Measurements from ENCODE around the gene BCAS1.

Gene BCAS1

DNA sequence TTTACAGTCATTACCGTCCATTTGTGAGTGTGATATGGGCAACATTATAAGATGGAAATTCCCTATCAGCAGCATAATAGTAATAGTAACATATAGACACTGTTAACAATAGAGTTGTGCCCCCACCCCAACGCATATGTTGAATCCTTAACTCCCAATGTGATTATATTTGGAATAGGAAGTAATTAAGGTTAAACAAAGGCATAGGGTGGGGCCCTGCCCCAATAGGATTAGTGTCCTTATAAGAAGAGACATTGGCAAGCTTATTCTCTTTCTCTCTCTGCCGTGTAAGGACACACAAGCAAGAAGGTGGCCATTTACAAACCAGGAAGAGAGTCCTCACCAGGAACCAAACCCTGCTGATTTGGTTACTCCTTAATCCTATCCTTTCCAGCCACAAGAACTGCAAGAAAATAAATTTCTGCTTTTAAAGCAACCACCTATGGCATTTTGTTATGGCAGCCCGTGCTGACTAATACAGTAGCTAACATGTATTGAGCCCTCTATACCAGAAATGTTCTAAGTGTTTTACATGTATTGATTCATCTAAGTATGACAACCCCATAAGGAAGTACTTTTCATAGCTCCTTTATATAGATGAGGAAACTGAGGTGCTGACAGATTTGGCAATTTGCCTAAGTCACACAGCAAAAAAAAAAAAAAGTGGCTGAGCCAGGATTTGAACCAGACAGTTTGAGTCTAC, 114.2 kb downstream of the BCAS1 start:
- no peak for DNase-seq

DNA sequence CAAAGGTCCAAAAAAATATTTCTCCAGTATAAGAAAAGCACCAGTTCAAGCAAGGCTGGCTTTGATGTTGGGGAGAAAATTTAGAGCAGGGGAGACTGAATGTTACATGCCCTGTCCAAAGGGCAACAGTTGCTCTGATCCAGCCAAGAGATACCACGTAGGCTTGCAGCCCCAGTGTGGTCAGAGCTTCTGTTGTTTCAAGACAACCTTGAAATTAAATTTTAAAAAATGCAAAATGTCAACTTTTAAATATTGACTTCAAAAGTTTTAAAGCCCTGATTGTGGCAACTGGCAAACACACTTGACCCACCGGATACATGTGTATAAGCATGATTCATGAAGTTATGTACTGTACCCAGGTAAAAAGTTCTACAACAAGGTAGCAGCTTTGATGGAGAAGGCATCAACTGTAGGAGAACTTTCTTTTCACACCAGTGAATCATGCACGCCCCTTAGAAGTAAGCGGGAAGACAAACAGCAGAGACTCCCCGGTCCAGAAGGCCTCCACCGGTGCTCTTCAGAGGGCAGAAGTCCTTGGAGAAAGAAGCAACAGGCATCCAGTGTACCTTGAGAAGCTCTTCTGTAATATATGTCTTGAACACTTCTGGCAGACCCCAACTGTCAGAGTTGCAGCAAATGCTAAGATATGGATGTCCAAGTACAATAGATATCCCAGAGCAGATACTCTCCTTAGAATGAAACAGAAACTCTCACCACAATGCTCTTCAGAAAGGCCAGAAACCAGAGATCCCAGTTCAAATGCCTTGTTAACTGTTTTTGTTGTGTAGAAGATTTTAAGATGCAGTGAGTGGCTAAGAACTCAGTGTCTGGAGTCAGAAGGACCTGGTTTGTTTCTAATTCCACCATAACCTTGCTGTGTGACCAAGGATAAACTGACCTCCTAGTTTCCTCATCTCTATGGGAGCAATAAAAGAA, 115.4 kb downstream of the BCAS1 start:
- DNase-seq, result no peak

DNA sequence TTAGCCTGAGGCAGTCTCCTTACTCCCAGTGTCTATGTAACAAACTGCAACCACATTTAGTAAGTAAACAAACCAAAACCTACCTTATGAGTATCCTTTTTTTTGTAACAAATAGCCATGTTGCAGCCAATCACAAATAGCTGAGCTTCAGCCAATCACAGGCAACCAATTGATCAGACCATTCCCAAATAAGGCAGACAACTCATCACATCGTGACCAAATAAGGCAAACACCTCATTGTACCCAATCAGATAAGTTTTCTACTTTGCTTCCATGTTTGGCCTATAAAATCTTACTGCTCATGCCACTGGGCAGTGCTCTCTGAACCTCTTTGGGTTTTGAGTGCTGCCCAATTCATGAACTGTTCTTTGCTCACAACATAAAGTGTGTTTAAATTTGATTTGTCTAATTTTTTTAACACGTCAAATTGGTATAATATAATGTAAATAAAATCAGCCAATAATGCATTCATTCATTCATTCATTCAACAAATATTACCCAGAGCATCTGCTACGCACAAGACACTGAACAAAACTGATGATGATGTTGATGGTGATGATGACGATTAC, 117.8 kb downstream of the BCAS1 start:
- no peak for DNase-seq

DNA sequence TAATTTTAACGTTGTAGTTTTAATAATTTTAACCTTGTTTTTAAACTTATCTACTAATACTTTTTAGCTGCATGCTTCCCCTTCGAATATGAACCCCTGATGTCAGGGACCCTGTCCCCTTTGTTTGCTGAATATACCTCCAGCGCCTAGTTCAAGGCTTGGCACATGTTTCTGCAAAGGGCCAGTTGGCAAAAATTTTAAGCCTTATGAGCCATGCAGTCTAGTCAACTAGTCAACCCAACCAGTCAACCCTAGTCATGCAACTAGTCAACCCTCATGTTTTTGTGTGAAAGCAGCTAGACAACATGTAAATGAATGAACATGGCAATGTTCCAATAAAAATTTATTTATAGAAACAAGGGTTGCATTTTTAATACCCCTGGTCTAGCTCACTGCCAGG, 119.8 kb downstream of the BCAS1 start:
- no peak for DNase-seq

DNA sequence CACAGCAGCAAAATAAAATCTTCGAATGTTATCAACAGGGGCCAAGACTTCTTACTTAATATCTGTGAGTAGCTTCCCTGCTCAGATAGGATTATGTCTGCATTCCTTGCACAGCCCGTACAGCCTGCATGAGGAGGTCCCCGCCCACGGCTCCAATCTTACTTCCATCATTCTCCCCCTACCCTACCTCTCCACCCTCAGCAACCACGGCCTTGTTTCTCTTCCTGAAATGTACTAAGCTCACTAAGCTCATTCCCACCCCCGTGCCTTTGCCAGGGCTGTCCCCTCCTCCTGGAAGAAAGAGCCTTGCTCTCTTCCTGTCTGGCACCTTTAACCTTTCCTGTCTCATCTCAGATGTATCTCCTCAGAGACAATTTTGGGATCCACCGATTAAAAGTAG, 120.4 kb downstream of the BCAS1 start:
- no peak for DNase-seq

DNA sequence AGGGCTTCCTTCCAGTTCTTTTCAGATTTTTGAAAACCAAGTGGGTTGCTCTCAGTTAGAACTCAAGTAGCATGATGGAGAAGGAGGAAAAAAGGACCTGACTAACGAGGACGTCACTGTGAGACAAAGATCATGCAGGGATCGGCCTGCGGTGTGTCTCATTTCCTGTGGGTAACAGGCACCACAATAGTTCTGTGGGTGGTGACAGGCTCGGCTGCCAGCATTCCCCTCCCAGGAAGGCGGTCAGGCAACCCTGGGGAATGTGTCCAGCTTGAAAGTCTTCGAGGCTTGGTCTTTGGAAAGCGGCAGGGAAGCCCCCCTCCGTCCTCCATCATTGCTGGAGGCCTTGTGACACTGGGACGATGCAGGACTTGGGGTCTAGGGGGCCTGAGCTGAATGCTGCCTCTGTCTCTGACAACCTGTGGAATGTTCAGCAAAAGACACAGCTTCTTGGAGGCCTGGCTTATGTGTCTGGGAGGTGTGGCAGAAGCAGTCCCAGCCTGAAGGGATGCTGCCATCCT, 121.0 kb downstream of the BCAS1 start:
- DNase-seq, result no peak

DNA sequence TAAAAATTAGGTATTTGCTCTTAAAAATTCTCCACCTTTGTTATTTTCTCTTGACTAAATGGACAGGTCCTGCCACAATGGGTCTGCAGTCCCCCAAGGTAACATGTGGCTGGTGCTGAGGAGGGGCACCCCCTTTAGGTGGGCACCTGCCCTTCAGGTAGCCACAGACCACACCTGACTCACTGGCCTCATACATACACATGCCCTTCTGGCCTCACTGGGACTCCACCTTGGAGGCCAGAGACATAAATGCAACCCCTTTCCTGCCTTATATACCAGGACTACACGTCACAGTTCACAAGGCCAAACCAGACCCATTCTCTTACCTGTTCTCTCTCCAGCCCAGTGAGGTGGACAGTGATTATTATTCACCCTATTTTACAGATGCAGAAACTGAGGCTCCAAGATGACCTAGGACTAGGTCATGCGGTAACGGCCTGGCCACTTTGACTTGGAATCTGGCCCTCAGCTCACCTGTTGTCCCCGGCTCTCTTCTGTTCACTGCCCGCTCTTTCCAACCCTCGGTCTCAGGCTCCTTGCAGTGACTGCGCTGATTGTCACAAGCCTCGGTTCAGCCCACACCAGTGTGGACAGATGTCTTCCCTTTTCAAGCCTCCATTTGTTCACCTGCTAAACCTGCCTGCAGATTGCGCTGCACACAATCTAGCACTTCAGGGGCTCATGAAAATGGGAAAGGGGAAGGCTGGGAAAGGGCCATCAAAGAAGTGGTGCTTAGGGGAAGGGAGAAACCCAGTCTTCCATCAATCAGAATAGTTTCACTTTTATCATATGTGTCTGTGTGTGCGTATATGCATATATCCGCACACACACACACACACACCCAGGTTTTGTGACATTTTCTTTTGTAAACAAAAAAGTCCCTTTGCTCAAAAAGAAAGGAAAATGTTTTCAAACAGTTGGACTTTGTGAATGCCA, 121.7 kb downstream of the BCAS1 start:
- DNase-seq, result no peak

DNA sequence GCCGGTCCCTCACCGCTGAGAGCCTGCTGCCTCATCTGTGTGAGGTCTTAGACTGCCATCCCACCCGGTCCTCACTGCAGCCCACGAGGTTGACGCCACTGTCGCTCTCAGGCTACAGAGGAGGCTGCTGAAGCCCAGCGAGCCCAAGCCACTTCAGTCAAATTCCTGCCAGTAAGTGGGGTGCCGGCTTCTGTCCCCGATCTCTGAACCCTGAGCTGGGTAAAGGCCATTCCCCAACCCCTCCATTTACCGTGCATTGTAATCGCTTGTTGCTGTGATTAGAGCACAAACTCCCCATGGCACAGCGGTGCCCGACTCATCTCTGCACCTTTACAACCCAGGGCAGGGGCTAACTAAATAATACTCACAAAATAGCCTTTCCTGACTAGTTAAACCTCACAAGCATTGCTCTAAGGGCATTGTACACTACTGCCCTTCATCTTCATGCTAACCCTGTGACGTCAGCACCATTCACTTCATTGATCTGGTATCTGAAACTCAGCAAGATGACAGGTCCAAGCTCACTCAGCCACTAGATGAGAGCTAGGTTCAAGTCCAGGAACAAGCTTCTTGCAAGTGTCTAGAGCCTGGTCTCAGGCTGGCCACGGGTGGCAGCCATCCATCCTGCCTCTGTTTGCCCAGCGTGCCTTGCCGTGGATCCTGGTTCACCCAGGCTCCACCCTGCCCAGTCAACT, 122.7 kb downstream of the BCAS1 start:
- DNase-seq, result no peak

DNA sequence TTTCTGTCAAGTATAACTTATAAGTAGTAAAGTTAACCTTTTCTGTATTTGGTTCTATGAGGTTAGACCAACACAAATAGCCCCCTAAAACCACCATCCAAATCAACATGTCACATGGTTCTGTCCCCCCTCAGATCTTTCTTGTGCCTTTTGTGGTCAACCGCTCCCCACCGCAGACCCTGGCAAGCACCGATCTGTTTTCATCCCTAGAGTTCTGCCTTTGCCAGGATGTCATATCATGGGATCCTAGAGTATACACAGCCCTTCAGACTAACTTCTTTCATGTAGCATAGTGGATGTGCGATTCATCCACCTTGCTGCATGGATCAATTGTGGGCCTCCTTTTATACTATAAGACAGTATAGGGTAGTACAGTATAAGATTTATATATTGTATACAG, 124.3 kb downstream of the BCAS1 start:
- no peak for DNase-seq

DNA sequence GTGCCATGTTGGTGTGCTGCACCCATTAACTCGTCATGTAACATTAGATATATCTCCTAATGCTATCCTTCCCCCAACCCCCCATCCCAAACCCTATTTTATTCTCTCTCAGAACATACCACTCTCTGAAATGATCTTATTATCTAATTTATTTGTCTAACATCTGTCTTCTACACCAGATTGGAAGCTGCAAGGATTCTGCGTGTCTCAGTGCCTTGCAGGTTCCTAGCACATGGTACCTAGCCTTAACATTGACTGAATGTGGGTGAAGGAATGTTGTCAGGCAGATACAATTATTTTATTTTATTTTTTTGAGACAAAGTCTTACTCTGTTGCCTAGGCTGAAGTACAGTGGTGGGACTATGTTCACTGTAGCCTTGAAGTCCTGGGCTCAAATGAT, 124.9 kb downstream of the BCAS1 start:
- no peak for DNase-seq

DNA sequence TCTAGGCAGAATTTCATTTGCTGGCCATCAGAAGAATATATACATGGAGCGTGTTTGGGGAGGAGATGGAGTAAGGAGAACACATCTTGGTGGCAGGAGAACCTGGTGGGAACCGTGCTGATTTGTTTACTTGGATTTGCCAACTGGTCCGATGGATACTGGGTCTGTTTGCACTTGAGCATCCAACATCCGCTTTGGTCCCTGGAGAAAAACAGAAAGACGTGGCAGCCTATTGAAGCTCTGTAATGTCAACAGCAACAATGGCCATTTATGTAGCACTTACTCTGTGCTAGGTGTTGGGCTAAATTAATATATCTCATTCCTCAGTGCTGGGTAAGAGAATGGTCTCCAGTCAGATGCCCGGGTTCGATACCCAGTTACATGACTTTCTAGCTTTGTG, 125.6 kb downstream of the BCAS1 start:
- no peak for DNase-seq

DNA sequence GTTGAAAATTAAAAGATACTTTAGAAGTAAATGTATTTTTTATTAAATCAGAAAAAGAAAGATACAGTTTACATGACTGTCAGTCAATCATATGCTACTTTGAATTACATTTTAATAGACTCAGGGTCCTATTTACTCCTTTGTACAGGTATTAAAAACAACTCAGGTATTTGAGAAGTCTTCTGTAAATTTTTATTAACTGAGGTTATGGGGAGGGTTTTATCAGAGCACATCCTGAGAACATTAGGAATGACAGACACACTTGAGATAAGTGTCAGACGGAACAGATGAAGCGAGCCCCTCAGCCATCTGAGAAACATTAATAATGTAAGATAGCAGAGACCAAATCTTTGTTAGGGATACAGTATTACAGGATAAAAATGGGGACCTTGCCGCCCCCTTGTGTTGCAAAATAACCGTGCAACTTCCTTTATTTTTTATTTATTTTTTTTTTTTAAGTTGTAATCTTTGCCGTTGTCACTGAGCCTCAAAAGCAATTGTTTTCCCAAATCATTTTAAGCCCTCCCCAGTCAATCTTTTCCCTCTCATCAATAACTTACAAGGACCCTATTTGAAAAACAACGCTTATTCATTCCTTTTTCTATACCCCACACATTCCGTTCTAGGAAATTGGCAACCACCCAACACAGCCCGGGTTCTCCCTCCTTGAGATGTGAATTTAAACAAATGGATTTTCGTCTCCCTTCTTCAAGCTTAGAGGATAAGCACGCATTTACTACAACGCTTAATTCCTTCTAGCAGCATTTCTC, 126.7 kb downstream of the BCAS1 start:
- DNase-seq, result no peak

DNA sequence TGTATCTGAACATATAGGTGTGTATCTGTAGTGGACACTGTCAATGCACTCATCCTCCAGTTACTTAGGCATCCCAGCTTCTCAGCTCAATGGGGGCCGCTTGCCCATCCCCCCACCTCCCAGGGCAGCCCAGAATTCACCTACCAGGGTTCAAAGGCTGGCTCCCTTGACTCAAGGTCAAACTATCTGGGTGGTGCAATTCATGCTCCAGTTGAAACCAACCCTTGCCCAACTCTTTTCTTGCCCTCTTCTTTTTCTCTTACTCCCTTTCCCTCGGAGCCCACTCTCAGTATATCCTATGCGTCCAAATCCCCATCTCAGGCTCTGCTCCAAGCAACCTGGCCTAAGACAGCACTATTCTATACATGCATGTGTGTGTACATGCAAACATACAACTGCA, 127.4 kb downstream of the BCAS1 start:
- DNase-seq, result no peak

DNA sequence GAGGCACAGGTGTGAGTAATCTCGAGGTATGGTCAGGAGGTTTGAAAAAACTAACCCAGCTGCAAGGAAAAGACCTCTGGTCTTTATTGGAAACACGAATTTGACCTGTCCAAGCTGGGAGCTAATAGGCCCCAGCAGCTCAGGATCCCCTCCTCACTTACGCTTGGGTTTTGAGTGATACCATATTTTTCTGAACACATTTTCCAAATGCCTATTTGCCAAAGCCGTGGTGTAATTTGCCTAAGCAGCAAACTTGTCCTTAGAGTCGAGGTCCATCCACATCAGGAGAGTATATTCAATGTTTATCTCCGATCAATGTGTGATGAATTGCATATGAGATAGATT, 128.0 kb downstream of the BCAS1 start:
- no peak for DNase-seq

DNA sequence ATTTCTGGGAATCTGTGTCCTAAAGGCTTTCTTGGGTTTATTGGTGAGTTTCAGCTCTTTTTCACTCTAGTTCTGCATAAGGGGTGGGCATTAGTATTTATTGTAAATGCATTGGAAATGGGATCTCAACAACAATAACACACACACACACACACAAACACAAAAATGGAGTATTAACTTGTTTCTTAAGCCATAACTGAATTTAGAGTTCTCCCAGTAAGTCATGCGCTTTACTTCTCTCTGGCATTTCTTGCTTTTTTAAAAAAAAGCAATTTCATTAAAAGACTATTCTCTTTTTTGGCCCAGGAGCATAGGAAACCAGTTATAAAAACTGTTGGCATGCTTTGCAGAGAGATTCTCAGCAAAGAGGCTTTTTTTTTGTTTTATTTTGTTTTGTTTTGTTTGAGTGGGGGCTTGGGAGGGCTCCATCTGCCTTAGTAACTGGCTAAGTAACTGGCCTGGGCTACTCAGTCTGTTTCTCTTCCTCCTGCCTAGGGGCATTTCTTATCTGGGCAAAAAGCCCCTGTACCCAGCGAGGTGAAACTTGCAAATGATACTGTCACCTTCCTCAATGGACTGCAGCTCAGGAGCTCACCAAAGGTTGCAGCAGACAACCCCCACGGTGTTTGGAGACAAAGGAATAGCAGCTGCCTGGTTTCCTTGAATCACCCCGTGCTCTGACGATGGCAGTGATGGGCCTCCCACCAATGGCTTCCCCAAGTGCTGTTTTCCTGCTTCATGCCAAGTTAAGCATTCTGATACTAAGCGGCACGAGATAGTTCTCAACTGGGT, 128.5 kb downstream of the BCAS1 start:
- DNase-seq, result no peak

DNA sequence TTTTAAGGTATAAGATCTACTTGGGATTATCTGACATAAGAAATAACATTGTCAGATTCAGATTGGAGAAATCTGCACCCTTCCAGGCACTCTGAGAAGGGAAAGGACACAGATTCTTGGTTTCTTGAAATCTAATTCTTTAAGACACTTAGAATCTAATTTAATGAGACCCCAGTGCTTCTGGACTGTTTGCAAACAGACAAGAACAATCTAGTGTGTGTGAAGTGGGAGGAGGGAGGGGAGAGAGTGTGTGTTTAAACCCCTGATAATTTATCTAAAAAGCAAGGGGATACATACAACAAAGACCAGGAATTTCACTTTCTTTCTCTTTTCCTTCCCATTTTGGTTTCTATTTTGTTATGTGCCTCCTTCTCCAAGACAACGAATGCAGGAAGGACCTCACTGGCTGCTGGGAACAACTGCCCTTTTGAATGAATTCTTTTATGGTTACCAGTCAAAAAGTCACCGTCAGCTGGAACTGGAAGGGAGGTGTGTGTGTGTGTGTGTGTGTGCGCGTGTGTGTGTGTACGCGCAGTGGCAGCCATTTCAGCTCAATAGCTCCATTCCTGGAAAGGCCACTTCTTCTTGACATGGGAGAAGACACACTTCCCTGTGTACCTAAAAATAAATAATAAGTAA, 129.4 kb downstream of the BCAS1 start:
- DNase-seq, result no peak

DNA sequence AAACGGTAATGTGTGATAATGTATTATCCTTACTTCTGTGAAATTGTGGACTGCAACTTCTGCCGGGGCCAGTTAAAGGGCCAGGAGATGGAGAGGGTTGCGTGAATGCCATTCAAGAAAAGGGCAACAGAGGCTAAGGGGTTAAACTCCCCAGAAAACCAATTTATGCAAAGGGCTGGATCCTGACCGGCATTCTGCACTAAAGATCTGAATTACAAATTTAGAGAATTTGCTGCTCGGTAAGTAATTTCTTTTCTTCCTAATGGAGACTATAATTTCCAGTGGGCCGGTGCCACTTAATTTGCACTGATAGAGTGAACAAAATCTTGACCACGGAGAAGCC, 130.1 kb downstream of the BCAS1 start:
- DNase-seq, result no peak

DNA sequence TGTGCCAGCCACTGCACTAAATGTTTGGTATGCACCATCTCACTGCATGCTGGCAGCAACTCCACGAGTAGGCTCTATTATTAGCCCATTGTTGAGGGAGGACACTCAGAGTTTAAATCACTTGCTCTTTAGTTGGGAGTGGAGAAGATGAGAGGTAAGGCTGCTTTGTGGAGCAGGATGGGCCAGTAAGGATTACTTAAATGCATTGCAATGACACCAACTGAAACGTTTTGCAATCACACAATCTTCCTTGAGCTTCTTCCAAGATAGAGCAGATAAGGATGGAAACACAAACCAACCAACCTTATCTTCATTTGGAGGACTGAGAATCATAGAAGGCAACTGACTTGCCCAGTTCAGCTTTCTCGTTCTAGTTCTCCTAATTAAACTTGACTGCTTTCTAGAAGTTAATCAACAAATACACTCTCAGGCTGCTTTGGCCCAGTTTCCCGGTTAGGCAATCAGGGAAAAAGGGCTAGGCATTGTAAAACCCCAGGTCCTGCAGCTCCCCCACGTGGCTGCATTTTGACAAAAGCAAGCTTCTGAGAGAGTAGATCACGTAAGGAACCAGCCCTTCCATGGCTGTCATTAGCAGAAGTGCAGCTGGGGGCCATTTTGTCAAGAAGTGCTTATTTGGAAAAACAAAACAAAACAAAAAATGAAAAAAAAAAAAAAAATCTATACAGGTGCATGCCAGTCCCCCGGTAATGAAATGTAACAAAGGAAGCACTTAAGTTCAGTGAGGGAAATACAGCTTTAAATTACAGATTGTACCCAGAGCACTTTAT, 130.6 kb downstream of the BCAS1 start:
- DNase-seq, result no peak

DNA sequence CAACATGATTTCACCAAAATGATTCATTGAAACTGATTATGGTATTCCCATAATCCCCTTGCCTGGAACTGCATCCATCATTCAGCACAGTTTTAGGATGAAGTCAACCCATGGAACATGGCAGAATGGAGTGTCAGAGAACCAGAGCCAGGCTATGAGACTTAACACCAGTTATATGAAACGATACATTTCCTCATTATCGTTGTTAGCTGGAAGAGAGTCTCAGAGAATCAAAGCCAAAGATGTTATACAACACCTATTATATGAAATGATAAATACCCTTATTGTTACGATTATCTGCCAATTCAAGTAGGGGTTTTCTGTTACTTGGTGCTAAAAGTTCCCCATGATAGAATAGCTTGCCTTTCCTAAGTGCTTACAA, 131.2 kb downstream of the BCAS1 start:
- no peak for DNase-seq

Measured in NCI-H748 treated with DMSO at 0.1 percent for 48 hours (cell line).